Stimulated activated CD8-positive, alpha-beta memory T cell treated with anti-CD3 and anti-CD28 coated beads, Interleukin-4, amount 100 ng/mL, for 4 hours (primary cell): ENCODE measurements around the gene PREP.
"Not testable (repeated sequence)": the region's sequence is repeated elsewhere in the genome, so short reads cannot be mapped to it uniquely, and the experiment has no call there.

Source experiments
- DNase-seq, 2 donors: peaks; one replicate each; pipeline ENCODE4 v3.0.0-alpha.2; 2020; ENCODE audit warnings: low read depth in 2 of 2, low spot score in 1 of 2

The PREP gene

DNA sequence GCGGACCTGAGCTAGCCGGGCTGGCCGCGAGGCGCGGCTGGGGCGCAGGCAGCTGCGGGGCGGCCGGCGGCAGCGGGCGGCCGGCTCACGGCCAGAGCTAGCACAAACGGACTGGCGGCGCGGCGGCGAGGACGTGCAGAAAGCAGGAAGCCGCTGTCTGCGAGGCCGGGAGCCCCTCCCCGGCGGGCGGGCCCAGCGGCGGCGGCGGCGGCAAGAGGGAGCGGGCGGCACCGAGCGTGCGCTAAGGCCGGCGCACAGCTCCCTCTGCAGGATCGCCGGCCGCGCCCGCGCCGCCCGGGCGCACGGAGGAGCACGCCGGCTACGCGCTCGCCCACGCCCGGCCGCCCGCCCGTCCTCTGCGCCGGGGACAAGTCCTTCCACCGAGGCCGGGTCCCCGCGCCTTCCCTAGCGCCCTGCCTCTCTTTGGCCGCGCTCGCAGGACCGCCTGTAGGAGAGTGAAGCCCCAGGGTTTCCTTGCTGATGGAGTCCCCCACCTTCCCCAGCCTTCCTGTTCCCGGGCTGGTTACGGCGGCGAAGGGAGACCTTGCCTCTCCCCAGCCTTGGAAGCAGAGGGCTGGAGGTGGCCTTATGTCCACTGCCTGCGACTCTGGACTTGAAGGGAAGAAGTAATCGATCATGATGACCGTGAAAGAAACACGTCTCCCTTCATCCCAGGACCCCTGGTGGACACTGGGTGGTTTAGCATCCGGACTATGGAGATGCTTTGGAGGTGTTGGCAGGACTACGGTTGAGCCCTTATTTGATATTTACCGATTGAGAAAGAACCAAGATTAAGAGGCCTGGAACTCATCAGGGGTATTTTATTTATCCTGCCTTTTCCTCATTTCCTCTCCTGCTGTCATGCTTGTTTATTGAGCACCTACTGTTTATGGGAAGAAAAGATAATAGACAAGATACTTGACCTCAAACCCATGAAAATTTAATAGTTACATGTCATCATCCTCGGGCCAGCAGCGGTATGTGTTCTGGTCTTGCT is at the start of gene PREP:
Gene PREP (minus strand): TSS at position 144 of the 997 bp plus-strand sequence. CDS start 191 bp downstream, outside the sequence.
- DNase-seq: peak; percentile 49 to 67

DNA sequence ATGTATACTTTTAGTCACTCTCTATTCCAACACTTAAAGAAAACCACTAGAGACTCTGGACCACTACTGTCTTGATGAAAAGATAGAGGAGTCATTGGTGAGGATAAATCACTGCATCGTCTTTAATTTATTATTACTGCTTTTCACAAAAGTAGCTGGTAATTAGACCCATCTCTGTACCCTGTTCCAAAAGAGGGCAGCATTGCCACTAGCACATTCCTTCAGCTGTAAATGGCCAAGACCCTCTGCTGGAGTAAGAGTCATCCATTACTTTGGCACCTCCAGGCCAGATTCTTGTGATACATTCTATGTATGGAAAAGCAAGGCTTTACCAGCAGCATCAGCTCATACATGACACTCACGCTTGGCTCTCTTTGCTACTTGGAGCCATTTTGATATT is 49.5 kb upstream of the PREP start:
- DNase-seq: no peak

DNA sequence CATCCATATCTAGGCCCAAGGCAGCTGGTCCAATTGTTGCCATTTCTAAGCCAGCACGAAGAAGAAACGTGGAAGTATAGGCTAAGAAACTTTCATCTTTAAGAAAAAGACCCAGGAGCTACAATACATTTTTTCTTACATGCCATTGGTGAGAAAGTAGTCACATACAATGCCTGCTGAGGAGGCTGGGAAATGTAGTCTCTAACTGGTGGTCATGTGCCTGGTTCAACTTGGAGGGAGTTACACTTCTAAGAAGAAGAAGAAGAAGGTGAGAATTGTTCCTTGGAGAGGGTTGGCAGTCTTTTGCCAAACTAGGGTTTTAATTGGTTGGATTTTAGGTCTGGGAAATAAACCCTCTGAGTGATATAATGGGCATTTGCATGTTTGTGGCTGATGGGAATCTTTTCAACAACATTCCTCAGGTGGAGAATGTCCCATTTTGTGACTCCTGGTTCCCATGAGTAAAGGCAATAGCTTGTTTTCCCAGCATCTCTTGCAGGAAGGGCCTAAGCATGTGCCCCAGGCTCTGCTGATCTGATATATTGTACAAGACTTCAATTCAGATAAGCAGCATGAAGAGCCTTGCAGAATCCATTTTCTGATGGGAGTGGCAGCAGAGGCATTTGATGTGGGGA is 47.0 kb upstream of the PREP start:
- DNase-seq: no peak

DNA sequence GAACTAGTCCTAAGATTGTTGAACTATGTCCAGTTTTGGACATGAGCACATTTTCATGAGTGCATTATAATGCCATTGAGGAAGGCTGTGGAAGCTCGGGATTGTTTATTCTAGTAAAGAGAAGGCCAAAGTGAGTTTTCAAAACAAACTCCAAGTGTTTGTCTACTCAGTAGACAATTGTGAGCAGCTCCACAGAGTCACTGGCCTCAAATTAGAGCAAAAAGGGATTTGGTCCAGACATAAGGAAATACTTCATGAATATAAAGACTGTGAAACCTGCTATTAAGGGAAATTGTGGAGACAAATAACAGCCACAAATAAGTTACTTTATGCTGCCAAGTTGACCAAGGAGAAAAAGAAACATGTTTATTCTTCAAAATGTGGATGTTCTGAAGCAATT is 42.6 kb upstream of the PREP start:
- DNase-seq: no peak

DNA sequence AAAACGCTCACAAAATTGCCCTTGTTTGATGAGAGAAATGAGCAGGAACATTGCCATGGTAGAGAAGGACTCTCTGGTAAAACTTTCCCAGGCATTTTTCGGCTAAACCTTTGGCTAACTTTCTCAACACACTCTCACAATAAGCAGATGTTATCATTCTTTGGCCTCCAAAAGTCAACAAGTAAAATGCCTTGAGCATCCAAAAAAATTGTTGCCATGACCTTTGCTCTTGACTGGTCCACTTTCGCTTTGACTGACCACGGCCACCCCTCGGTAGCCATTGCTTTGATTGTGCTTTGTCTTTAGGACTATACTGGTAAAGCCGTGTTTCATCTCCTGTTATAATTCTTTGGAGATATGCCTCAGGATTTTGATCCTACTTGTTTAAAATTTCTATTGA is 41.1 kb upstream of the PREP start:
- no peak for DNase-seq

DNA sequence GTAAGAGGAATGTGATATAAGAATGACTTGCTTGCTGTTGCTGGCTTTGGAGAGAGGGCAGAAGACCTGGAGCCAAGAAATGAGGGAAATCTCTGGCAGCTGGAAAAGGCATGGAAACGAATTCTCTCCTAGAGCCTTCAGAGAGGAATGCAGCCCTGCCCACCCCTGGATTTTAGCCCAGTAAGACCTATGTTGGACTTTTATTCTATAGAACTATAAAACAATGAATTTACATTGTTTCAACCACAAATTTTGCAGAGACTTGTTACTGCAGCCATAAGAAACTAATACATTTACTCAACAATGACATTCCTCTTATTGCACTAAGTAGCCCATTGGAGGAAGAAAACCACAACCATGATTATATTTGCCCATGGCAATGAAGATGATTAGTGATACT is 39.5 kb upstream of the PREP start:
- DNase-seq: no peak

DNA sequence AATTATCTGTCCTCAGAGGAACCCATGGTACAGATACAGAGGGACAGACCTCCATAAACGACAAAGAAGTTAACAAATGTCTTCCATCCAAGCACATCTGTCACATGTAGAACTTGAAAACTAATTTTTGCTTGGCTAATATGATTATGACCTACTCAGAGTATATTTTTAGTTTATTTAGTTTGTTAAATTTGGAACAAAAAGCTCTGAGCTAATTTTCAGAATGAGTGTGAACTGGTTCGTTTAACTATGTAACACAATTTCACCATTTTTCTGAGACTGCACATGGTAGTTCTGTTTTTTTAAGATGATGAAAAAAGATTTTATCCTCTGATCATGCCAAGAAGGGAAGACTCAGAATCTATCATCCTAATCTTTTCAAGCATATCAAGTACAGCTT is 34.4 kb upstream of the PREP start:
- no peak for DNase-seq

DNA sequence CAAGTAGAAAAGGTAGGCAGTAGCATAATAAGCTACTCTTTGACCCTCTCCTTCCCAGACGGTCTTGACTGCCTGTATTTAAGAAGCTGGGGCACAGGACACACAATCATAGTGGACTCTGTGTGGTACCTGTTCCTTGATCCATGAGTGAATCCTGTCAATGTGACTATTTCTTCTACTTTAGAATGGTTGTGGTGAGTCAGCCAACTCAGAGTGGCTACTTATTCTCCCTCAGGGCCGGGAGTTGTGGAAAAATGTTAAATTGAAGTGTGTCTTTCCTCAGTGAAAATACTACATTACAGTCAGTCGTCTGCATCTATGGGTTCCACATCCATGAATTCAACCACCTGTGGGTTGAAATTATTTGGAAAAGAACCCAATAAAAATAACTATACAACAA is 30.8 kb upstream of the PREP start:
- no peak for DNase-seq

DNA sequence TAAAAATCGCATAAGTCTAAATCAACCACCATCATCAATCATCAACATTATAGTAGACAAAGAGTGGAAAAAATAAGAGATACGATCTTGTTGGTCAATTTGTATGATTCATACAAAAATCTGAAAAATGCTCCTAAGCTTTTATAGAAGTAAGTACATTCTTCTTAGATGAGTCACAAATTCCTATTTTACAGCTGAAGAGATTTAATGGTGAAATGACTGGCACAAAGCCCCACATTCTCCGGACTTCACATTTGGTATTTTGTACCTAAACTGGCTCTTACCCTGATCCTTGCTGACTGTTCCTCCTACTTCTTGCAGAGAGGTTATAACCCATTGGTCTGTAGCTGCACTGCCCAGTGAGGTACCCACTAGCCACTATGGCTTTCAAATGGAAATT is 29.9 kb upstream of the PREP start:
- no peak for DNase-seq

DNA sequence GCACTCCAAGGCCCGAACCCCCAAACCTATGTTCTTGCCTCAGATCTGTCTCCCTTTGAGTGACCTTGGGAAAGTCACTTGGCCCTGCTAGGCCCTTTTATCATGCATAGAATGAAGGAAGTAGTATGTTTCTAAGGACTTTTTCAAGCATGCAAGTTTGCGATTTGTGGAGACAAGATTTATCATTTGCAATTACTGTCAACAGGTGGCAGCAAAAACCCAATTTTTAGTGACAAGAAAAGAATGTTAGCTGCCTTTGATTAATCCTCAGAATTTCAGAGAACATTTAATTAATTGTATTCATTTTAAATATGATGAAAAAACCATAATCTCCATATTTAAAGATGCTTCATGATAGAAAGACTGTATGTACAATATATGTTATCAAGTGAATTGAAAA is 28.3 kb upstream of the PREP start:
- no peak for DNase-seq

DNA sequence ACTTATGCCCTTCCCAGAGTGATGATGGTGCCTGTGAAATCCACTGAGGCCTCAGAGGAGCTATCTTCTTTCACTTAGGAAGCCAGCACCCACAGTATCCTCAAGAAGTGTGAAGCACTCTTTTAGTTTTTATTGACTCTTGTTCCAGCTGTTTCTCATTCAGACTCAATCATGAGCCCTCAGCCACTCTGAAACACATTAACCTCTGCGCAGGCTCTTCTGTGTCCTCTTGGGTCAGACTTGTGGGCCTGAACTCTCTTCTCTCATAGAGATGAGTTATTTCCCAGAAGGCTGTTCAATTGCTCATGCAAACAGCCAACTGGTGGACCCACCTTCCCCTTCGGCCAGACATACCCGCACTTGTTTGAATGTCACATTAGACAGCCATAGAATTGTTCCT is 27.8 kb upstream of the PREP start:
- DNase-seq: no peak

DNA sequence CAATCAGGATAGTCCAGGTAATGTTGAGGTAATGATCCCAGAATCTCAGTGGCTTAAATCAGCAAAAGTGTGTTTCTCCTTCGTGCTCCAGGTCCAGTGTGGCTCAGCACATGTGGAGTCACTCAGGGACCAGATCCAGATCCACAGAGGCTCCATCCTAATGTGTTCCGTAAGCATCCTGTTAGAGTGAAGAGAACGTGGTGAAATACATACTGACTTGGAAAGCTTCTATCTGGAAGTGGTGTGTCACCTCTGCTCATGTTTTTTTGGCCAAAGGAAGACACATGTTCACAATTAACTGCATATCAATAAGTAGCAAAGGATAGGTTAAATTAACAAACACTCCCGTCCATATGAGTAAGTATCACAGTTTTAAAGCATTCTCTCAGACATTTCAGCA is 26.8 kb upstream of the PREP start:
- no peak for DNase-seq

DNA sequence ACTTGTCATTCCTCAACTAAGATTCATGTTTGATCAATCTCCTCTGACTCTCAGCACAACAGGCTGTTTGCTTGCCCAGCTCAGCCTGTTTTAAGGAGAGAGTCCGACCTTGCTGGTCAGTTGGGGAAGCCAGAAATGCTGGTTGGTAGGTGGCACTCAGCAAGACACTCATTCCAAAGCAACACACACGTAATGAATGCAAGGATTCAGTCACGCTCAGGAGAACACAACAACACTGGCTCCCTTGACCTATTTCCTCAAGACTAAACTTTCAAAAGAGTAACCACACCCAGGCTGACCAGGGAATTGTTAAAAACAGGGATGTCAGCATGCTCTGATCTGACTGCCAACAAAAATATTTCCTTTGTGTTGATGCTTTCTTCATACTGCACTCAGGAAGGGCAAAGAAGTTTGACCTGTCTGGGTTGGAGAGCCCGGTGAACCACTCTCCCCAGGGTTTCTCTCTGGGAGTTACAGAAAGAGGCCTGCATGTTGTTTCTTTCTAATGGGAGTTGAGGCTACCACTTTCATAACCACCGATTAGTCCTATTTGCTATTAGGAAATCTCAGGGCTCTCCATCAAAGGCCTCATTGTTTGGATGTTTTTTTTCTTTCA is 25.6 kb upstream of the PREP start:
- DNase-seq: no peak

DNA sequence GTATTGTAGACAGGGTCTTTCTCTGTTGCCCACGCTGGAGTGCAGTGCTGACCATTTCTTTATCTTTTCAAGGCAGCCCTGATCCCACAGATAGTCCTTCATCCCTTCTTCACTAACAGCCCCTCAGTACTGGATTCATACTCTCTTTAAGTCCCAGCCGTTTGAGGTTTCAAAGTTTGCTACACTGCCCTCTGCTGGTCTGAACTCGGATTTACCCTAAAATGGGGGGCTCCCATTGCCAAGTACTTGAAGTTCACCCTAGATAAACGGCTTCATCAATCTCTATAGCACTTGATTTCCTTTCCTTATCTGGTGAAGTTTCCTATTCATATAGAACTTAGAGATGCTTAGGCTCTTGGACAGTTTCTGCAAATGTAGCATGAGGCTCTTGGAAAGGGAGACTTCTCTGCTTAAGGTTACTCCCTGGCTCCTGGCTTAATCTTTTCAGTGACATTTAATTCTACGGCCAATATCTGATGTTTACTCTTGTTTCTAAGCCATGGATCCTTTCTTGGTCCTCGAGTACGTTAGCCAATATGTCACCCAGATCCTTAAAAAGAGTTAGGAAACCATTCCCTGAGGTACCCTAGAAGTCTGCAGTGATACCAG is 21.4 kb upstream of the PREP start:
- peak; percentile 15 to 42 for DNase-seq

DNA sequence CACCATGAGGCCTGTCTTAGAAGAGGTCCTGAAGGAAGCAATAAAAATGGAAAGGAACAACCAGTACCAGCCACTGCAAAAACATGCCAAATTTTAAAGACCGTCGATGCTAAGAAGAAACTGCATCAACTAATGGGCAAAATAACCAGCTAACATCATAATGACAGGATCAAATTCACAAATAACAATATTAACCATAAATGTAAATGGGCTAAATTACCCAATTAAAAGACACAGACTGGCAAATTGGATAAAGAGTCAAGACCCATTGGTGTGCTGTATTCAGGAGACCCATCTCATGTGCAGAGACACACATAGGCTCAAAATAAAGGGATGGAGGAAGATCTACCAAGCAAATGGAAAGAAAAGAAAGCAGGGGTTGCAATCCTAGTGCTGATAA is 14.1 kb upstream of the PREP start:
- DNase-seq: not testable (repeated sequence)

DNA sequence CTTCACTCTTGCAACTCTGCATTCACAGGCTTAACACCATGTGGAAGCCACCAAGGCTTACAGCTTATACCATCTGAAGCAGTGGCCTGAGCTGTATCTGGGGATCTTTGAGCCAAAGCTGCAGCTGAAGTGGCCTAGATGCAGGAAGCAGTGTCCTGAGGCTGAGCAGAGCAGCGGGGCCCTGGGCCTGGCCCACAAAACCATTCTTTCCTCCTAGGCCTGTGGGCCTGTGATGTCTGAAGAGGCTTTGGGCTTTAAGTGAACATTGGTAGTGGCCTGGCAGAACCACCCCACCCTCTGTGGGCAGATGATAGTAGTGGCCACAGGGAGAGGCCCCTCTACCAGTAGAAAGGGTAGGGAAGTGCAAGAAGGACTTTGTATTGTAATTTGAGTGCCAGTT is 6.9 kb upstream of the PREP start:
- no peak for DNase-seq

DNA sequence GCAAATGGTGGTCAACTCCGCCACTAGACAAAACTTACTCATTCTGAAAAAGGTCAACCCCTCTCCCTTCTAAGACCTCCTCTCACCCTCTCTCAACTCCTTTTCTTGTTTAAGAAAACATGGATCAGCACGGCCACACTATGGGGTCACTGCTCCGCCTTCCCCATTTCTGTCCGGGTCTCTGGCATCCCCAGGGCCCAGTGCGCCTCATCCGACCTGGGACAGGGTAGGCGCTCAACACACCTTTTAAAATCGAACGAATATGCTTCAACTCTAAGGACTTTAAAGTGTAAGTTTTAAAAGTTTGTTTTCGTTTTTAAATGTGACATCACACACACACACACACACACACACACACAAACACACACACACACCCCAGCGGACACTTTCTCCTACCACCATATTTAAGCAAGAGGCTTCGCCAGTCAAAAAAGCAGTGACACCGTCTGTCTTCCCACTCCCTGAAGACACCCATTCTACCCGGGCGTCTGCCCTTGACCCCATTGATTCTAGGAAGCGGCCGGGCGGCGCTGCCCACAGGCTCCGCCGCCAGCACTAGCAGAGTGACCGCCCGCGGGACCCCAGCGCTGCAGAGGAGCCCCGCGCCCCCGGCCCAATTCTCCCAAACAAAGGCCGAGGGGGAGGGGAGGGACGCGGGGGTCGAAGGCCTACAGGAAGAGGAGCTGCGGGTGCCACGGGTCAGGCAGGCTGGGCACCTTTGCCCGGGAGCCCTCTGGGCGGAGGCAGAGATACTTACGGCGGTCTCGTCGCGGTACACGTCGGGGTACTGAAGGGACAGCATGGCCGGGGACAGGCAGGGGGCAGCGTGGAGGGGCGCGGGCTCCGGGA is 568 bp downstream of the PREP start:
- no peak for DNase-seq

DNA sequence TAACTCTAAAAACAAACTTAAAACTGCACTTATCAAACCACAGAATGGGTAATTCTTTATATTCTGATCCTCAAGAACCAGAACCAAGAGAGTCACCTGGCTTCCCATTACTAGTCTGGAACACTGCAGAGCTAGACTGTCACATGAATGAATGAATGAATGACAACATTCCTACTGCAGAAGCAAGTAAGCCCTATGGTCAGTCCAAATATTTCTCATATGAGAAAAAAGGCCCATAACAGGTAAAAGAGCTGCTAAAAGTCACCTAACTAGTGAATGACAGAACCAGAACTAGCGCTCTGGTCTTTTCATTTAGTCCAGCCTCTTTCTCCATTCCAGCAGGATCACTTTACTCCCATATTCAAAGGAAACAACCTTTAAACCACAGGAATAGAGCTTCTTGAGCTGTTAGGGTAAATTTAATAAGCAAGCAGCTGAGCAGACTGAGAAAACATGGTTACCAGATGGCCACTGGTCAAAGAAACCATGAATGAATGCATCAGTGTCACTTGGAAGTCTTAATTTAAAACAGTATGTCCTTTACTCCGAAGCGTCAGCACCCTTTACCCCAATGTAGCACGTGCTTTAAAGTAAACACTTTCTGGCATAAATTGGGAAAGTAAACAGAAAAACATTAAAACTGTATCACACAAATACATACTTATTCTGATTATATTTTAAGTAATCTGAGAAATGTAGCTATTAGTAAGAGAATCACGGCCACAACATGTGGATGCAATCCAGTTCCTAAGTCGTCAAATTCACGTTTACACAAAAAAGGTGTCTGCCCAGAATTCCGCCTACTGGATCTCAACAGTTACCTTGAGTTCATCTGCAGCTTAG is 1.4 kb downstream of the PREP start:
- no peak for DNase-seq

DNA sequence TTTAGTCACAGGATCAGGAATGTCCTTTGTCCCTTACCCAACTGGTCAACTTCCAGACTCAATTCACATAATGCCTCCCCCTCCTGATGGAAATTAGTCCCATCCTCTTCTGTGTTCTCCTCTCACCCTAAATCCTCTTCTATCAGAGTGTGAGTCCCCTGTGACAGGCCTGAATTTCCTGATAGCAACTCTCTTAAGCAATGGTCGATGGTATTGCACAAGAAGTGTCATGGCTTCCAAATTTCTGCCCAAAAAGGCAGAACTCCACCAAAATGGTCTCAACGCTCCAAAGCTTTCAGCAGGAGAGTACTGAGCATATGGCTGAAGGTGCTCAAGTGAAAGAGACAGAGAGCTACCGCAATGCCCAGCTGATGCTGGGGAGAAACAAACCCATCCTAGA is 2.4 kb downstream of the PREP start:
- no peak for DNase-seq

DNA sequence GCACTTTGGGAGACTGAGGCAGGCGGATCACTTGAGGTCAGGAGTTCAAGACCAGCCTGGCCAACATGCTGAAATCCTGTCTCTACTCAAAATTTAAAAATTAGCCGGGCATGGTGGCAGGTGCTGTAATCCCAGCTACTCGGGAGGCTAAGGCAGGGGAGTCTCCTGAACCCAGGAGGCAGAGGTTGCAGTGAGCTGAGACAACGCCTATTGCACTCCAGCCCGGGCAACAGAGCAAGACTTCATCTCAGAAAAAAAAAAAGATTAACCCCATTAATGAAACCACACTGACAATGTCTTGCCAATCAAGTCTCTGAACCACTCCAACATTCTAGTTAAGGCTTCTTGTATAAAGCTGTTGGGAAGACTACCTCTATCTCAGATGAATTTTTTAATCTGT is 4.0 kb downstream of the PREP start:
- no peak for DNase-seq
